Stimulated activated CD4-positive, alpha-beta T cell treated with anti-CD3 and anti-CD28 coated beads, Interleukin-2, amount 100 ng/mL, for 24 hours (primary cell): Measurements from ENCODE around the gene JMJD6.

Experiments used
- DNase-seq, 2 donors: peaks; one replicate each; pipeline ENCODE4 v3.0.0-alpha.2; 2020

Gene JMJD6

DNA sequence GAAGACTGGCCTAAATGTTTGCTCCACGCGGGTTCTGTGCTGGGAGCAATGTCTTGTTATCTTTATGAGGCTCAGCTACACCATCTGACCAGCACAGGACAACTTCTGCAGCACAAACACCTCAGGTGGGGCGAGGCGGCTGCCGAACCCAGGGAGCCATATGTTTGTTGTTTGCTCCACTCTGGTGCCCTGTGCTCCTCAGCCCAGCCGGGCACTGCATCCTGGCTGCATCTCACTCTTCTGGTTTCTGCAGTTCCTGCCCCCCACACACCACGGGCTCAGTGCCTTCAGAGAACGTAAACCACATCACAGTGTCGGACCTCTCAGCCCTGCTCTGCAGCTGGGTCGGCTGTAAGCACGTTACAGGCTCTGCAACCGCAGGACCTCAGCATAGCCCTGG, 48.1 kb downstream of the JMJD6 start:
- DNase-seq = peak in 1 of 2 donors; percentile 29

DNA sequence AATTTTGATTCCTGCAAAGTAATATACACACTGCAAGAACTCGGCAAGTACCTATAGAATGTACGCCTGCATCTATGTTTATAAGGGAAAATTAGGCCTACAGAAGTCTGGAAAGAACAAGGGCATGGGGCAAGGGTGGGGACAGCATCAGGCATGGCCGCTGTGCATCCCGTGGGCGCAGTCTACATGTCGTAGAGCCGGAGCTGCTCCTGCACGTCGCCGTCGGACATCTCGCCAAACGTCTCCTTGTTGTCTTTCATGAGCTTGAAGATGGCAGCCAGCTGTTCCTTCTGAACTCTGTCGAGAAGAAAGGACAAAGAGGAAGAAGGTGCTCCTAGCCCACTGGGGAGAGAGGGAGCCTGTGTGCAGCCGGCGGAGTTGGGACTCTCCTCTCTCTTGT, 49.0 kb downstream of the JMJD6 start:
- no peak for DNase-seq

DNA sequence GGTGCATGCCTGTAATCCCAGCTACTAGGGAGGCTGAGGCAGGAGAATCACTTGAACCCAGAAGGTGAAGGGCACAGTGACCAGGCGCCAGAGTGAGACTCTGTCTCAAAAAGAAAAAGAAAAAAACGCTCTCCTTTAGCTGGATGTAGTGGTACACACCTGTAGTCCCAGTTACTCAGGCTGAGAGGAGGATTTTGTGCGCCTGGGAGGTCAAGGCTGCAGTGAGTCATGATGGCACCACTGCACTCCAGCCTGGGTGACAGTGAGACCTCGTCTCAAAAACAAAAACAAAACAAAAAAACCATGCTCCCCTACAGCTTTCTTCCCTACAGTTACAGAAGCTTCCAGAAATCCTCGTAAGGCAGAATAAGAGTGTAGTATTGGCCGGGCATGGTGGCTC, 49.8 kb downstream of the JMJD6 start:
- no peak for DNase-seq

DNA sequence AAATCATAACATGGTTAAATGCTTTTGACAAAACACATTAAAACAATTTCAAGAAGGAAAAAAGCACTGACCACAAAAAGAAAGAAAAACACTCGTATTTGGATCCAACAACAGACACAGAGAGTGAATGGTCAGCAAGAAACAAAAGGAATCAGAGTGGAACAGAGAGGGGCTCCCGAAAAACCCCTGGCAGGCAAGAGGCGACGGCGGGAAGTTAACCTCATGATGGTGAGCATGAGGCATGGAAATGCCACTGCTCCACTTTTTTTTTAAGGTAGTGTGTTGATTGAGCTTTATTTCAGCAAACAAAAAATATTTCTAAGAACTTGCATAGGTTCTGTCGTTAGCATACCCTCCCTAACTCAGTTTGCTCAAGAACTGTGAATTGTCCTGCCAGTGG, 50.8 kb downstream of the JMJD6 start:
- DNase-seq = no peak

DNA sequence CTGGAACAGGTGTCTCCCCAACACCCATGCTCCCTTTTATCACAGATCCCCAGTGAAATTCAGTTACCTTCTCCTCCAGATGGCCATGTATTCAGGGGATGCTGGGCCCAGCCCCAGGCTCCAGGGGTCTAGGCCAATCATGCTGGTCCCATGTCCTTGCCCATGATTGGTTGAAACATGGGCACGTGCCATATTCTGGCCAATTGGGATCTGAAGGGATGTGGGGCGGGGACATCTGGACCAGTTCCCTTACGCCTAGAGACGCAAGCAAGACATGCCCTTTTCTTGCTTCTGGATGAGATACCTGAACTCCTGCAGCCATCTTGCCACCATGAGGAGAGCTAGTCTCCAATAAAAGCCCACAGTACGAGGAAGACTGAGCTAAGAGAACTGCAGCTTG, 51.8 kb downstream of the JMJD6 start:
- DNase-seq = no peak

DNA sequence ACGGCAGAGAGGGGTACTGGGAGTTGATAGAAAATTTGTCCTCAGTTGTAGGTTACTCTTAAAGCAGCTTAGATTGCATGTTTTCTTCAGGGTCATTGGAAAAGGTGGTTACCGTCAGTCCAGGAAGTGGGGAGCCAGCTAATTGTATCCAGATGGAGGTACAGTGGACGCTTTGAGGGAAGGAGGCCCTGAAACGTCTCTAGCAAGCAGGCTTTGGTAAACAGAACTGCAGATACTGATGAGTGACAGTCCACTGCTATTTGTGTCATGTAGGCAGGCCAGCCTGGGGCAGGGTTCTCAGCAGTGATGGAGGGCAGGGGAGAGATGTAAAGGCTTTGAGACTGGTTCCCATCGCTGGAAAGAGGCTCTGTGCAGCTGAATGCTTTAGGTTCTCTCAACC, 52.7 kb downstream of the JMJD6 start:
- DNase-seq = no peak

DNA sequence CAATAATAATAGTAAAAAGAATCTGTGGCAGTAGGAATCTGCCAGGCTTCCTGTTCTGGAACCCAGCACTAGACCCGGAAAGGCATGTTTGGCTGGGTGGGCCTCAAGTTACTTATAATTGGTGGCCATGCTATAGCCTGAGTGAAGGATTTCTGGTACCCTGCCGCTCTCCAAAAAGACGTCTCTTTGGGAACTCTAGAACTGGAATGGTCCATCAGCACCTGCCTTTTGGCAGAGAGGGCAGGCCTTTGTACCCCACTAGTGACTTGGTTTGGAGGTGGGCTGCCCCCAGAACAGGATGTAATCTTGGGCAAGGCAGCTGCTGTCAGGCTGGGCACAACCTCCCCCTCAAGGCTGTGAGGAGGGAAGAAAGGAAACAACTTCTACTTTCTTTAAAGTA, 53.5 kb downstream of the JMJD6 start:
- no peak for DNase-seq

DNA sequence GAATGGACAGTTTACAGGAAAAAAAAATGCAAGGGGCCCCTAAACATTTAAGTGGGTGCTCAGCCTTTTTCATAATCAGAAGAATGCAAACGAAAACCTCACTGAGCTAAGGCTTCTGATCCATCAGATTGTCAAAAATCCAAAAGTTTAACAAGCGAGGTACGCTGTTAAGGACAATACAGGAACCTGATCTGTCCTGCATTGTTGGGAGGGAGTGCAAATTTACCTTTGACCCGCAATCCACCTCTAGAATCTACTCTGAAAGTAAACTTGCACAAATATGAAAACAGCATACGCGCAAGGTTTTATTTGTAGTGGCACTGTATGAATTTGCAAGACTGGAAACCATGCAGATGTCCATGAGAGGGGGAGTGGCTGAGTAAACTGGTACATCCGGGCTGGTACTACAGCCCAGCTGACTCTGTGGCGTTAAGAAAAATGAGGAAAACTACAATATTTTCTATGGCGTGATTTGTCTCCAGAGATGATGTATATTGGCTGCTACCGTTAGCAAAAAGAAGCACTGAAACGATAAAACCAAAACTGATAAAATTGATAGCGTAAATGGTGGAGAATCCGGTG, 54.0 kb downstream of the JMJD6 start:
- no peak for DNase-seq

DNA sequence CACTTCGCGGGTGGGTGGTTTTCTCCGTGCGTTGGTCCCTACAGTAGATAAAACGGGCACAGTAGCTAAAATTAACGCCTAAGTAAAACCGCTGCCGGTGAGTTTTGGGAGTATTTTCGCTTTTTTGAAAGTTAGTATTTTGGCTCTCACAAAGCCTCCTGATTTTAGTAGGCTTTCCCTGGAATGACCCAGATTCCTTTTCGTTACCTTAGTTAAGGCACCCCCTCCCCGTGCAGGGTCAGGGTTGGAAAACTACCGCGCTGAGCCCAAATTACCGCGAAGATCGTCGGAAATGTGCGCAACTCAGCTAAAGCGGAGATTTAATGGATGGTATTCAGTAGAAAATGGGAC, 54.5 kb downstream of the JMJD6 start:
- DNase-seq = no peak

DNA sequence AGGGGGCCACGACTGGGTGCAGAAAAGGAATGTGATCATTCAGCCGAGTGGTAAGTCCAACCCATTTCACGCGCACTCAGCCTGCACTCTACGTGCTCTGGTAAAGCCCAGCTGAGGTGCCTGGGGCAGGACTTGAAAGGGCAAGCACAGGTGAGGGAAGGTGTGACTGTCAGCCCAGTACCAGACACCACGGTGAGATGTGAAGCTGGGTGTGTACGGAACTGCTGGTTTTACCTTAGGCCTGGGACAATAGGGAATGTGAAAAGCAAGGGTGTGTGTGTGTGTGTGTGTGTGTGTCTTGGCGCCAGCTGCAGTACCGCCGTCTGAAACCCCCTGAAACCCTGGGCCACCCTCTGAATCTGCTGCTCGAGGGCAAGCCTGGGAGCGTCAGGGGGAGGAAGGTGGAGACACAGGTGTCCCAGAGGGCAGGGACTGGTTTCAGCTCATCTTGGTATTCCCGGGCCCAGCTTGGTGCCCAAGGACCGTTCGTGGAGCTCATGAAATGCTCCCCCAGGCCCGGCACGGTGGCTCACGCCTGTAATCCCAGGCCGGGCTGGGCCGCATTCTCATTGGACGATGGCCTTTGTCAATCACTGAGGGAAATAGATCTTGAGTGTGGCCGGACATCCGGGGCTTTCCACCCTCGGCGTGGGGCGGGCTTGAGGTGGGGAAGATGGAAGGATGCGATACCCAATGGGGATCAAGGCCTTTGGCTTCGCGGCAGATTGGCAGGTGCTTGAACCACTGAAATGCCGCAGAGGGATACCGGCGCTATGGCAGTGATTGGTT, 55.1 kb downstream of the JMJD6 start:
- peak; percentile 99 for DNase-seq

DNA sequence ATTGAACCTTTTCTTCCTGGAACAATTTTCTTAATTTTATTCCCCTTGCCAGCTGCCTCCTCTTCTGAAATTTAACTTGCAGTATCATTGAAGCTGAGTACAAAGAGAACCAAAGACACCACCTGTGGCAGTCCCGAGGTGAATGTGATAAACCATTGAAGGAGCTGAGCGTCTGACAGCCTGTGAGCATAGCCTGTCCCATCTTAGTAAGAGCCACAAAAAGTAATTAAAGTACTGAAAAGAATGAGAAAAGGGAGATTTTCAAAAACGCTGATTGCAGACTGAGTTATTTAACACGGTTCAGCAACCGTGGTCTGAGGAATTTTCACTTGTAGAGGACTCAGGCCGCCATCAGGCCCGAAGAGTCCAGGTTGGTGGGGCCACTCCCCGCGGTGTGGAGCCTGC, 55.7 kb downstream of the JMJD6 start:
- no peak for DNase-seq

DNA sequence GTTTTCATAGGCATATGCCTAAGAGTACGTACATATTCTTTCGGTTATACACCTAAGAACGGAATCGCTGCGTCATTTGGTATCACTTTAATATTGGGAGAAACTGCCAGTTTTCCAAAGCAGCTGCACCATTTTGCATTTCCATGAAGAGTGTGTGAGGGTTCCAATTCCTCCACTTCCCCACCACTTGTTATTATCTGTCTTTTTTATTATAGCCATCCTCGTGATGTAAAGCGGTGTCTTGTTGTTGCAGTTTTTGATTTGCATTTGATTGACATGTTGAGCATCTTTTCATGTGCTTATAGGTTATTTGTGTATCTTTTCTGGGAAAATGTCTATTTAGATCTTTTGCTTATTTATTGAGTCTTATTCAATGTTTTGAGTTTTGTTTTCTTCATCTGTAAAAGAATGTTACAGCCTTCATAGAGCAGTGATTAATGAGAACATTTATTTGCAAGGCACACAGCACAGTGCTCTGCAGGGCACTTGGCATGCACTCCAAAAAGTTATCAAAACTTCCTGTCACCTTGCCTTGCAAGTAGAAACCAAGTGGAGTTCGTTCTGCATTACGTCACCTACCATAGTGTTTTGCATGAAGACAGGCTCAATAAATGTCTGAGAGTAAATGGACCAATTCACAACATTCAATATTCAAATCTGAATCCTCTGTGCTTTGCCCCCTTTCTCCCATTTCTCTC, 56.2 kb downstream of the JMJD6 start:
- no peak for DNase-seq
